ENCODE data around the gene PARD3B.

GRCh38 chr2:204749319-204749718 is 204.0 kb downstream of the PARD3B start:
- TF ChIP-seq, protein P1, sequence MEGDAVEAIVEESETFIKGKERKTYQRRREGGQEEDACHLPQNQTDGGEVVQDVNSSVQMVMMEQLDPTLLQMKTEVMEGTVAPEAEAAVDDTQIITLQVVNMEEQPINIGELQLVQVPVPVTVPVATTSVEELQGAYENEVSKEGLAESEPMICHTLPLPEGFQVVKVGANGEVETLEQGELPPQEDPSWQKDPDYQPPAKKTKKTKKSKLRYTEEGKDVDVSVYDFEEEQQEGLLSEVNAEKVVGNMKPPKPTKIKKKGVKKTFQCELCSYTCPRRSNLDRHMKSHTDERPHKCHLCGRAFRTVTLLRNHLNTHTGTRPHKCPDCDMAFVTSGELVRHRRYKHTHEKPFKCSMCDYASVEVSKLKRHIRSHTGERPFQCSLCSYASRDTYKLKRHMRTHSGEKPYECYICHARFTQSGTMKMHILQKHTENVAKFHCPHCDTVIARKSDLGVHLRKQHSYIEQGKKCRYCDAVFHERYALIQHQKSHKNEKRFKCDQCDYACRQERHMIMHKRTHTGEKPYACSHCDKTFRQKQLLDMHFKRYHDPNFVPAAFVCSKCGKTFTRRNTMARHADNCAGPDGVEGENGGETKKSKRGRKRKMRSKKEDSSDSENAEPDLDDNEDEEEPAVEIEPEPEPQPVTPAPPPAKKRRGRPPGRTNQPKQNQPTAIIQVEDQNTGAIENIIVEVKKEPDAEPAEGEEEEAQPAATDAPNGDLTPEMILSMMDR (IDR thresholded peaks at IDR 0.05) = no peak
- TF ChIP-seq POLR2A (IDR thresholded peaks at IDR 0.05) = no peak
